Measurements from ENCODE around the gene ESPNL. TPM values are rescaled to one million over a fixed set of nuclear protein-coding genes. Genes with fewer than 3 reads are reported as not detected.

Gene ESPNL
- total RNA-seq, 1 experiment from 2014 or later: 0.85 TPM

GRCh38 chr2:238060096-238060541 lies 40.0 kb upstream of the ESPNL start:
- Histone ChIP-seq H3K4me3 (ENCODE audit: low read depth in 2 of 2, low read length in 2 of 2) (peak overlapping the region; percentile 95 to 96), H3K9me3 (ENCODE audit: control insufficient read depth, insufficient read depth, low read depth, low read length) (no peaks in the 10 kb centered on the region), H3K36me3 (ENCODE audit: control insufficient read depth, insufficient read depth, low read length) (peaks cover 11% of the 10 kb centered on the region), H3K4me1 (ENCODE audit: control insufficient read depth, insufficient read depth, low read length) (peaks cover 10% of the 10 kb centered on the region), H3K27ac (ENCODE audit: low read length) (peak overlapping the region; percentile 95), H3K27me3 (ENCODE audit: control insufficient read depth, insufficient read depth, low read length) (no peaks in the 10 kb centered on the region)
- no TSS peak for BruUV-seq (replicated peaks)
- ChIA-PET POLR2A (interaction anchor here (0.5 to 0.6 kb wide), 3 partner anchors 585 to 1718 kb away, joined by 3 to 16 read pairs (median 5); no protein-coding TSS in a partner anchor), CTCF (no interaction called here)
- TF ChIP-seq REST (IDR thresholded peaks at IDR 0.05; ENCODE audit: insufficient read depth in 1 of 2, low read depth in 2 of 2, low read length in 1 of 2) (no peak), CTCF (IDR thresholded peaks at IDR 0.05) (no peak), TCF7L2 (IDR thresholded peaks at IDR 0.05; ENCODE audit: low read depth, low read length) (no peak), SIN3A (IDR thresholded peaks at IDR 0.05; ENCODE audit: borderline replicate concordance, insufficient read depth, low read depth, low read length) (no peak), POLR2AphosphoS5 (IDR thresholded peaks at IDR 0.05; ENCODE audit: low read depth, low read length) (no peak)
- no peak for ATAC-seq
- in situ Hi-C loops (cut with HindIII; ENCODE audit: low pct_unique_long_range_greater_than_20kb, low sequenced_read_pairs) (no loop called here), intact Hi-C loops (cut with micrococcal nuclease; ENCODE audit: unreplicated experiment) (no loop called here)
- DNase-seq (ENCODE audit: low read depth, low spot score): no peak

- Histone ChIP-seq H3K4me1 (ENCODE audit: control insufficient read depth, insufficient read depth, low read length) (peaks cover 10% of the 10 kb centered on the region), H3K36me3 (ENCODE audit: control insufficient read depth, insufficient read depth, low read length) (peaks cover 13% of the 10 kb centered on the region), H3K4me3 (ENCODE audit: low read depth in 2 of 2, low read length in 2 of 2) (peak within 1 kb of the TSS; percentile 95 to 96), H3K27ac (ENCODE audit: low read length) (peak within 1 kb of the TSS; percentile 95), H3K27me3 (ENCODE audit: control insufficient read depth, insufficient read depth, low read length) (no peaks in the 10 kb centered on the region), H3K9me3 (ENCODE audit: control insufficient read depth, insufficient read depth, low read depth, low read length) (no peaks in the 10 kb centered on the region)
- DNase-seq (ENCODE audit: low read depth, low spot score) (peak; percentile 79), ATAC-seq (peak; percentile 98)
- no TSS peak for BruUV-seq (replicated peaks)
- POLR2A ChIA-PET: interaction anchor here (0.5 to 0.6 kb wide), 3 partner anchors 556 to 837 kb away, joined by 5 to 16 read pairs (median 5); no protein-coding TSS in a partner anchor
- intact Hi-C loops (cut with micrococcal nuclease; ENCODE audit: unreplicated experiment): no loop called here
- CTCF ChIA-PET: interaction anchor here (0.5 kb wide), 1 partner anchor 433 kb away, joined by 3 read pairs; no protein-coding TSS in a partner anchor
- in situ Hi-C loops (cut with HindIII; ENCODE audit: low pct_unique_long_range_greater_than_20kb, low sequenced_read_pairs): no loop called here
- TF ChIP-seq REST (IDR thresholded peaks at IDR 0.05; ENCODE audit: insufficient read depth in 1 of 2, low read depth in 2 of 2, low read length in 1 of 2) (peak in 1 of 2 experiments; percentile 7; a peak in 1 of 4 replicates), TCF7L2 (IDR thresholded peaks at IDR 0.05; ENCODE audit: low read depth, low read length) (peak; percentile 75), POLR2AphosphoS5 (IDR thresholded peaks at IDR 0.05; ENCODE audit: low read depth, low read length) (peak; percentile 77; the same call in 1 of the 2 replicates), SIN3A (IDR thresholded peaks at IDR 0.05; ENCODE audit: borderline replicate concordance, insufficient read depth, low read depth, low read length) (0 out of 2 replicates have a peak, but pooled peaks have one; percentile 12), CTCF (IDR thresholded peaks at IDR 0.05) (no peak)
Observed at GRCh38 chr2:238060542-238061314, 39.4 kb upstream of the ESPNL start, which contains the start of gene SCLY. Gene SCLY (plus strand): TSS chr2:238061001. CDS start chr2:238061055, 54 bp downstream.

Measured in Panc1 (cell line).